Brain pericyte (primary cell): ENCODE results near the gene MCM7.

Experiments used
- DNase-seq: peaks from one replicate; pipeline ENCODE4 v3.0.0-alpha.2; 2012; ENCODE audit warnings: low read depth, low spot score

MCM7 gene

GRCh38 chr7:100093925-100094486, 7.2 kb downstream of the MCM7 start:
- DNase-seq: no peak

GRCh38 chr7:100093498-100093897, 7.7 kb downstream of the MCM7 start:
- DNase-seq: no peak

- no peak for DNase-seq
Measured at GRCh38 chr7:100093054-100093453, 8.1 kb downstream of the MCM7 start.

GRCh38 chr7:100091411-100092181, 9.6 kb downstream of the MCM7 start:
- no peak for DNase-seq

GRCh38 chr7:100090527-100091410, 10.4 kb downstream of the MCM7 start:
- DNase-seq: no peak

- no peak for DNase-seq
Measured at GRCh38 chr7:100089458-100090196, 11.6 kb downstream of the MCM7 start.

GRCh38 chr7:100088621-100089457, 12.4 kb downstream of the MCM7 start, which contains the start of gene COPS6:
Gene COPS6 (plus strand): TSS chr7:100088969. CDS start chr7:100088991, 22 bp downstream.
- no peak for DNase-seq

- DNase-seq: no peak
Measured at GRCh38 chr7:100088095-100088620, 13.0 kb downstream of the MCM7 start.

- DNase-seq: no peak
Measured at GRCh38 chr7:100087055-100087750, 14.0 kb downstream of the MCM7 start.

- DNase-seq: no peak
Measured at GRCh38 chr7:100085515-100085914, 15.7 kb downstream of the MCM7 start.

GRCh38 chr7:100082978-100083377, 18.2 kb downstream of the MCM7 start:
- DNase-seq: no peak

GRCh38 chr7:100081535-100082102, 19.6 kb downstream of the MCM7 start, which contains the start of gene ZNF3:
Gene ZNF3 (minus strand): TSS chr7:100081723. CDS start chr7:100077357, 4,366 bp downstream.
- DNase-seq: peak; percentile 97

- no peak for DNase-seq
Measured at GRCh38 chr7:100080907-100081534, 20.2 kb downstream of the MCM7 start.

GRCh38 chr7:100079024-100079560, 22.1 kb downstream of the MCM7 start:
- DNase-seq: no peak

GRCh38 chr7:100077205-100077604, 24.0 kb downstream of the MCM7 start:
- no peak for DNase-seq

- DNase-seq: no peak
Measured at GRCh38 chr7:100075418-100075817, 25.8 kb downstream of the MCM7 start.

GRCh38 chr7:100074841-100075240, 26.4 kb downstream of the MCM7 start:
- no peak for DNase-seq

- DNase-seq: no peak
Measured at GRCh38 chr7:100072462-100072861, 28.7 kb downstream of the MCM7 start.
